GM19099 (cell line): Measurements from ENCODE around the gene NPEPL1.

Source experiments
- POLR2A ChIP-seq: IDR thresholded peaks from 3 replicates; pipeline ENCODE4 v1.6.1; 2011; ENCODE audit warnings: low read depth; ENCODE audit not compliant: insufficient read length; ENCODE audit errors: extremely low read depth

NPEPL1 gene

GRCh38 chr20:58690396-58691135 lies 2.0 kb upstream of the NPEPL1 start:
- TF ChIP-seq POLR2A, result no peak

GRCh38 chr20:58691773-58692578 lies 624 bp upstream of the NPEPL1 start:
- no peak for TF ChIP-seq POLR2A

- no peak for TF ChIP-seq POLR2A
Measured at GRCh38 chr20:58693226-58694006, 816 bp downstream of the NPEPL1 start.

GRCh38 chr20:58694241-58695083 lies 1.9 kb downstream of the NPEPL1 start:
- TF ChIP-seq POLR2A, result no peak

- TF ChIP-seq POLR2A, result no peak
Measured at GRCh38 chr20:58695084-58695722, 2.6 kb downstream of the NPEPL1 start.

- TF ChIP-seq POLR2A, result no peak
Measured at GRCh38 chr20:58695895-58696375, 3.3 kb downstream of the NPEPL1 start.

GRCh38 chr20:58696411-58696961 lies 3.9 kb downstream of the NPEPL1 start:
- TF ChIP-seq POLR2A, result no peak

GRCh38 chr20:58697201-58697866 lies 4.7 kb downstream of the NPEPL1 start:
- no peak for TF ChIP-seq POLR2A

- TF ChIP-seq POLR2A, result no peak
Measured at GRCh38 chr20:58697867-58698703, 5.5 kb downstream of the NPEPL1 start.

- no peak for TF ChIP-seq POLR2A
Measured at GRCh38 chr20:58698741-58699622, 6.4 kb downstream of the NPEPL1 start.

- TF ChIP-seq POLR2A, result no peak
Measured at GRCh38 chr20:58699623-58700107, 7.1 kb downstream of the NPEPL1 start.
